Measurements from ENCODE around the gene ADAMTS2. TPM values are rescaled to one million over a fixed set of nuclear protein-coding genes. Genes with fewer than 3 reads are reported as not detected.

The ADAMTS2 gene
- total and polyA plus RNA-seq, 2 donors (not counting 3 experiments of a cell fraction or from before 2014, with no cell fraction given) = not detected

- intact Hi-C loops (cut with micrococcal nuclease) = no loop called here
- Histone ChIP-seq H3K36me3 (ENCODE audit: control insufficient read depth in 2 of 2, extremely low read depth in 1 of 2, insufficient read depth in 2 of 2, low read length in 2 of 2) (no peaks in the 10 kb centered on the region), H3K4me3 (replicated peaks in 1 of 3; ENCODE audit: insufficient read depth in 1 of 3, low read depth in 1 of 3, low read length in 3 of 3) (no peak overlapping the region), H3K9me3 (replicated peaks; ENCODE audit: control insufficient read depth, insufficient read depth, low read length) (no peaks in the 10 kb centered on the region), H3K27me3 (ENCODE audit: control insufficient read depth in 2 of 2, insufficient read depth in 2 of 2, low read length in 2 of 2) (peaks cover 17 to 21% of the 10 kb centered on the region in 2 experiments), H4K20me1 (replicated peaks; ENCODE audit: control insufficient read depth, extremely low read depth, insufficient read depth, low read length) (no peaks in the 10 kb centered on the region), H3K27ac (ENCODE audit: insufficient read depth, low read depth, low read length) (no peak overlapping the region), H3K4me2 (ENCODE audit: insufficient read depth, low read length) (no peak overlapping the region), H3K79me2 (ENCODE audit: control insufficient read depth, insufficient read depth, low read length) (no peaks in the 10 kb centered on the region), H2AFZ (ENCODE audit: low read depth, low read length) (no peak overlapping the region), H3K9ac (replicated peaks; ENCODE audit: extremely low read depth, insufficient read depth, low read length) (no peak overlapping the region), H3K4me1 (ENCODE audit: control insufficient read depth, extremely low read depth, insufficient read depth, low read length) (no peaks in the 10 kb centered on the region), H3K9me1 (replicated peaks; ENCODE audit: control insufficient read depth, extremely low read depth, insufficient read depth, low read length) (no peaks in the 10 kb centered on the region)
- CTCF ChIA-PET = no interaction called here
- FAIRE-seq (no peak), DNase-seq (ENCODE audit: low read depth, low spot score) (no peak)
- POLR2A ChIA-PET = no interaction called here
- no TSS peak for BruUV-seq (replicated peaks)
- TF ChIP-seq POLR2AphosphoS5 (IDR thresholded peaks at IDR 0.05; ENCODE audit: insufficient read depth, low read depth, low read length) (no peak), MAX (IDR thresholded peaks at IDR 0.05; ENCODE audit: insufficient read depth, insufficient read length) (no peak), FOS (IDR thresholded peaks at IDR 0.05; ENCODE audit: borderline replicate concordance, insufficient read depth, low read length) (no peak), JUN (IDR thresholded peaks at IDR 0.05; ENCODE audit: borderline replicate concordance, insufficient read depth, insufficient read length, low read depth) (no peak), GATA2 (IDR thresholded peaks at IDR 0.05; ENCODE audit: insufficient read depth, insufficient read length, low read depth, low read length) (no peak), EZH2 (IDR thresholded peaks at IDR 0.05; ENCODE audit: borderline replicate concordance, low read depth, low read length, severe bottlenecking) (no peak), CTCF (IDR thresholded peaks at IDR 0.05; ENCODE audit: extremely low read depth in 1 of 2, insufficient read depth in 1 of 2, low read depth in 1 of 2, low read length in 2 of 2) (no peak), POLR2A (IDR thresholded peaks at IDR 0.05; ENCODE audit: low read depth, low read length) (no peak), MYC (IDR thresholded peaks at IDR 0.05; ENCODE audit: low read depth, low read length) (no peak)
- dilution Hi-C loops (cut with MboI; ENCODE audit: extremely low pct_ligation_motif_present, low sequenced_read_pairs) = no loop called here
Measured at GRCh38 chr5:179346875-179347274, 1.6 kb upstream of the ADAMTS2 start.
